Mesenchymal stem cell (in vitro differentiated cells and primary cell): ENCODE measurements around the gene IL6R.

Experiments
- DNase-seq: peaks from one replicate; pipeline ENCODE4 v3.0.0-alpha.2; 2013
- H2AFZ ChIP-seq: one replicate; pipeline ENCODE4 v1.6.1; 2013; ENCODE audit warnings: low read depth, mild to moderate bottlenecking, control low read depth, inconsistent platforms, low read length, moderate library complexity
- H2AK5ac ChIP-seq: 2 replicates; pipeline ENCODE4 v1.6.1; 2013; ENCODE audit warnings: low read length, moderate library complexity, mild to moderate bottlenecking, inconsistent platforms; ENCODE audit not compliant: severe bottlenecking
- H2BK120ac ChIP-seq: one replicate; pipeline ENCODE4 v1.6.1; 2013; ENCODE audit warnings: low read depth, mild to moderate bottlenecking, inconsistent platforms, low read length, moderate library complexity
- H2BK12ac ChIP-seq, 2 experiments: one replicate each; pipeline ENCODE4 v1.6.1; 2013; ENCODE audit warnings: inconsistent platforms in 2 of 2, low read length in 2 of 2, mild to moderate bottlenecking in 2 of 2, moderate library complexity in 2 of 2, control low read depth in 1 of 2
- H2BK15ac ChIP-seq: one replicate; pipeline ENCODE4 v1.6.1; 2013; ENCODE audit warnings: mild to moderate bottlenecking, low read depth, inconsistent platforms; ENCODE audit not compliant: poor library complexity, severe bottlenecking
- H2BK5ac ChIP-seq: 2 replicates; pipeline ENCODE4 v1.6.1; 2013; ENCODE audit warnings: low read depth, mild to moderate bottlenecking, low read length, control low read depth, inconsistent platforms; ENCODE audit not compliant: poor library complexity, severe bottlenecking
- H3K14ac ChIP-seq, 2 experiments: one replicate each; pipeline ENCODE4 v1.6.1; 2013; ENCODE audit warnings: inconsistent platforms in 2 of 2, low read length in 2 of 2, control low read depth in 1 of 2, mild to moderate bottlenecking in 1 of 2, moderate library complexity in 1 of 2
- H3K18ac ChIP-seq, 2 experiments: one replicate each; pipeline ENCODE4 v1.6.1; 2013; ENCODE audit warnings: inconsistent platforms in 2 of 2, low read length in 2 of 2, control low read depth in 1 of 2, low read depth in 1 of 2, mild to moderate bottlenecking in 1 of 2
- H3K23ac ChIP-seq, 2 experiments: one replicate each; pipeline ENCODE4 v1.6.1; 2013; ENCODE audit warnings: inconsistent platforms in 2 of 2, low read length in 2 of 2, mild to moderate bottlenecking in 2 of 2, moderate library complexity in 2 of 2, control low read depth in 1 of 2
- H3K27ac ChIP-seq: 2 replicates; pipeline ENCODE4 v1.5.1; 2013; ENCODE audit warnings: mild to moderate bottlenecking, moderate library complexity, low read length, control low read depth, inconsistent platforms; ENCODE audit not compliant: poor library complexity, severe bottlenecking
- H3K27me3 ChIP-seq, 2 experiments: 2 replicates each; pipeline versions ENCODE4 v1.6.1 to v1.7.0; 2013; ENCODE audit warnings: low read length in 2 of 2, mild to moderate bottlenecking in 2 of 2, moderate library complexity in 2 of 2, control low read depth in 1 of 2, inconsistent platforms in 1 of 2; ENCODE audit not compliant: control insufficient read depth in 1 of 2, insufficient read depth in 1 of 2
- H3K36me3 ChIP-seq, 2 experiments: 2 replicates each; pipeline versions ENCODE4 v1.6.1 to v1.7.0; 2013; ENCODE audit warnings: low read length in 2 of 2, control low read depth in 1 of 2, inconsistent platforms in 1 of 2, low read depth in 1 of 2, mild to moderate bottlenecking in 1 of 2; ENCODE audit not compliant: insufficient read depth in 2 of 2, control insufficient read depth in 1 of 2
- H3K4ac ChIP-seq, 2 experiments: one replicate each; pipeline ENCODE4 v1.6.1; 2013; ENCODE audit warnings: inconsistent platforms in 2 of 2, low read length in 2 of 2, mild to moderate bottlenecking in 2 of 2, moderate library complexity in 2 of 2, control low read depth in 1 of 2, low read depth in 1 of 2
- H3K4me1 ChIP-seq: 2 replicates; pipeline ENCODE4 v1.6.1; 2013; ENCODE audit warnings: low read depth, low read length, control low read depth; ENCODE audit not compliant: control insufficient read depth, insufficient read depth
- H3K4me2 ChIP-seq: 2 replicates; pipeline ENCODE4 v1.6.1; 2013; ENCODE audit warnings: low read length, mild to moderate bottlenecking, inconsistent platforms; ENCODE audit not compliant: poor library complexity, severe bottlenecking
- H3K4me3 ChIP-seq, 2 experiments: 2 replicates each; pipeline versions ENCODE4 v1.5.1 to v1.7.0; 2013; ENCODE audit warnings: low read length in 2 of 2, mild to moderate bottlenecking in 2 of 2, control low read depth in 1 of 2, low read depth in 1 of 2; ENCODE audit not compliant: insufficient read depth in 1 of 2
- H3K79me1 ChIP-seq: replicated peaks from 2 replicates; pipeline ENCODE4 v1.6.1; 2013; ENCODE audit warnings: mild to moderate bottlenecking, control low read depth, low read length, inconsistent platforms; ENCODE audit not compliant: poor library complexity, severe bottlenecking
- H3K9ac ChIP-seq: 2 replicates; pipeline ENCODE4 v1.7.0; 2013; ENCODE audit warnings: mild to moderate bottlenecking, low read length, moderate library complexity
- H3K9me3 ChIP-seq: 2 replicates; pipeline ENCODE4 v1.7.0; 2013; ENCODE audit warnings: mild to moderate bottlenecking, low read length; ENCODE audit not compliant: control insufficient read depth
- H4K8ac ChIP-seq: one replicate; pipeline ENCODE4 v1.6.1; 2013; ENCODE audit warnings: inconsistent platforms, mild to moderate bottlenecking, low read length, moderate library complexity
- H4K91ac ChIP-seq: one replicate; pipeline ENCODE4 v1.6.1; 2013; ENCODE audit warnings: mild to moderate bottlenecking, low read length, inconsistent platforms
- WGBS: methylation state at CpG from one replicate; pipeline ENCODE4 v1.1.7; 2013; ENCODE audit warnings: mixed read lengths; 5-methylcytosine and 5-hydroxymethylcytosine counted together

IL6R gene

DNA sequence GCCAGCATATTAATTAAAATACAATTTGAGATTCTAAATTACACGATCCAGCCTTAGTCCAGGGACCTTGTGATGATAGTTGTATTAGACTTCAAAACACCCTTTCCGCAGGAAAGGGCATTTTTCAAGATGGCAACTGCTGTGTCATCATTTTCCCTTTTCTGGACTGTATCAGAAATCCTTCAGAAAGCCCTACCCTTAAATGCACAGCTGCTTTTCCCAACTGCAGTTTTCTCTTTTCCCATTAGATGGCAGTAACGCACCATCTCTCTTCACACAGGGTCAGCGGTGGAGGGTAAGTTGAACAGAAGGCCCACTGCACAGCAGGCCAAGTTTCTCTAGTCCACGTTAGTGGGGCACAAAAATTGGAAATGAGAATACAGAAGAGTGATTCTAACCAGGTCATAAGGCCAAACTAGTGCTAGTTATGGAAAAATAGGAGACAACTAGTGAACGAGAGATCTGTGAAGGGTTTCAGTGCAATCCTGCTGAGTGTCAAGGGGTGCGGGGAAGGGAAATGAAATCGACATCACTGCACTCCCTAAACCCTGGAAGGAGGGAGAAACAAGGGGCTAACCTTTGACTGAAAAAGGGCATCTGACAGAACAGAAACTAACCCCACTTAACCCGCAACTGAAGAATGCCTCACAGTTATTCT, 74.8 kb downstream of the IL6R start:
- Histone ChIP-seq H3K4ac (no peak overlapping the region), H3K23ac (no peak overlapping the region), H2BK15ac (no peak overlapping the region), H3K9me3 (no peaks in the 10 kb centered on the region), H3K9ac (peak overlapping the region; percentile 73), H3K27me3 (no peaks in the 10 kb centered on the region), H3K4me2 (no peak overlapping the region), H2BK120ac (no peak overlapping the region), H3K79me1 (no peaks in the 10 kb centered on the region), H2BK5ac (no peak overlapping the region), H3K36me3 (no peaks in the 10 kb centered on the region), H4K91ac (no peak overlapping the region), H3K14ac (no peak overlapping the region), H4K8ac (no peak overlapping the region), H3K18ac (no peak overlapping the region), H2AK5ac (no peak overlapping the region), H3K27ac (no peak overlapping the region), H3K4me3 (no peak overlapping the region), H2AFZ (no peak overlapping the region), H3K4me1 (peaks cover 5% of the 10 kb centered on the region), H2BK12ac (peak overlapping the region in 1 of 2 experiments; percentile 6)
- WGBS, result 40% methylated on average over 9 of the region's 9 CpGs
- DNase-seq, result peak; percentile 90

DNA sequence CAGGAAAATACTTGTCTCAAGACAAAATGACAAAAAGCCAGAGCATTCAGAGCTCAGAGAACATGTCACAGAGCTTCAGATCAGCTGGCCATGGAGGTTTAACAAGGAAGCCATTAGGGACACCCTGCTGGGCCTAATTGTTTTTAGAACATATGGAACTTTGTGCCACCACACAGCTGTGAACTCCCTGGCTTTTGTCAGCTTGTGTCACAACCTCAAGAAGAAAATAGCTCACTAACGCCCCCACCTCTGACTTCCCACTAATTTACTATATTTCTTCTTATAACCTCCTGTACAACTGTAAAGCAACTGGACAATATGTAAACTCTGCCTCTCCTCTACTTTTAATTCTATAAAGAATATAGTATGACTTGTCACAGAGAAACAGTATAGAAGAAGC, 75.9 kb downstream of the IL6R start:
- Histone ChIP-seq H3K36me3 (no peaks in the 10 kb centered on the region), H3K4me2 (no peak overlapping the region), H3K27ac (no peak overlapping the region), H2AK5ac (no peak overlapping the region), H3K27me3 (no peaks in the 10 kb centered on the region), H2BK120ac (no peak overlapping the region), H3K4ac (no peak overlapping the region), H2BK5ac (no peak overlapping the region), H3K9ac (no peak overlapping the region), H2AFZ (no peak overlapping the region), H3K79me1 (no peaks in the 10 kb centered on the region), H4K91ac (no peak overlapping the region), H3K9me3 (no peaks in the 10 kb centered on the region), H2BK12ac (no peak overlapping the region), H4K8ac (no peak overlapping the region), H3K18ac (no peak overlapping the region), H3K4me1 (peaks cover 2% of the 10 kb centered on the region), H3K14ac (no peak overlapping the region), H3K4me3 (no peak overlapping the region), H3K23ac (no peak overlapping the region), H2BK15ac (no peak overlapping the region)
- 0% methylated on average over 1 of the region's 1 CpG for WGBS
- no peak for DNase-seq

DNA sequence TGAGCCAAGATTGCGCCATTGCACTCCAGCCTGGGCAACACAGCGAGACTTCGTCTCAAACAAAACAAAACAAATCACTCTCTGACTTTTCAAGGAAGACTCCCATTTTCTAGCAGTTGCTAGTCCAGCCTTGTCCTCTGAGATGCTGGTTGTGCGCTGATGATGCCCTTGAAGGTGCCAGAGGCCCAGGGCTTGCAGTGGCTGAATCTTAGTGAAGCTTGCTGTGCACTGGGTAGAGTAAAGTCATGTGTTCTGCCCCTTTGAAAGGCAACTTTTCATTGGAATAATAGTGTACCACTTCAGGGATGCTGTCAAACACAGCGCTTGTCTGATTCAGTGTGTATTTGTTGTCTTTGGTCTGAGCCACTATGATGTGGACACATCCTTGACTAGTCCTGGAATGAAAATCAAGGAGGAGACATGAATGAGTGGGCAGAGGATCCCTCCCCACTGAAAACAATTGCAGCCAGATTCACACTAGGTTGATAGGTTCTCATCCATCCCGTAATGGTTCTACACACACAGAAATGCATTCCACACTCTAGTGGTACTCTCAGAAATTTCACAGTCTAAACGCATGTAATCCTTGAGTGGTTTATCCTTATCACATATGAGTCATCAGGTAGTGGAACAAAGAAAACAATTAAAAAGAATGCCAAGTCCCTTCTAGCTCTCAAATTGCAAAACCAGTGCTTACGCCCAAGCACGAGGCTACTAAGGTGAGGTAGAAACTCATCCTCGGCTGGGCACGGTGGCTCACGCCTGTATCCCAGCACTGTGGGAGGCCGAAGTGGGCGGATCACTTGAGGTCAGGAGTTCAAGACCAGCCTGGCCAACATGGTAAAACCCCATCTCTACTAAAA, 79.0 kb downstream of the IL6R start:
- no peak overlapping the region for H2BK5ac ChIP-seq
- H3K18ac ChIP-seq, result no peak overlapping the region
- WGBS, result 77% methylated on average over 14 of the region's 14 CpGs
- no peak overlapping the region for H3K4ac ChIP-seq
- H2AK5ac ChIP-seq, result no peak overlapping the region
- no peak overlapping the region for H3K4me2 ChIP-seq
- H3K4me1 ChIP-seq, result no peaks in the 10 kb centered on the region
- H3K36me3 ChIP-seq, result no peaks in the 10 kb centered on the region
- no peaks in the 10 kb centered on the region for H3K79me1 ChIP-seq
- no peaks in the 10 kb centered on the region for H3K9me3 ChIP-seq
- H3K14ac ChIP-seq, result no peak overlapping the region
- H4K8ac ChIP-seq, result no peak overlapping the region
- H2AFZ ChIP-seq, result no peak overlapping the region
- H2BK15ac ChIP-seq, result no peak overlapping the region
- peak; percentile 45 for DNase-seq
- no peak overlapping the region for H2BK12ac ChIP-seq
- H3K27ac ChIP-seq, result no peak overlapping the region
- H2BK120ac ChIP-seq, result no peak overlapping the region
- H3K9ac ChIP-seq, result no peak overlapping the region
- no peak overlapping the region for H4K91ac ChIP-seq
- peaks cover 4 to 7% of the 10 kb centered on the region in 2 experiments for H3K27me3 ChIP-seq
- H3K4me3 ChIP-seq, result no peak overlapping the region
- H3K23ac ChIP-seq, result no peak overlapping the region

DNA sequence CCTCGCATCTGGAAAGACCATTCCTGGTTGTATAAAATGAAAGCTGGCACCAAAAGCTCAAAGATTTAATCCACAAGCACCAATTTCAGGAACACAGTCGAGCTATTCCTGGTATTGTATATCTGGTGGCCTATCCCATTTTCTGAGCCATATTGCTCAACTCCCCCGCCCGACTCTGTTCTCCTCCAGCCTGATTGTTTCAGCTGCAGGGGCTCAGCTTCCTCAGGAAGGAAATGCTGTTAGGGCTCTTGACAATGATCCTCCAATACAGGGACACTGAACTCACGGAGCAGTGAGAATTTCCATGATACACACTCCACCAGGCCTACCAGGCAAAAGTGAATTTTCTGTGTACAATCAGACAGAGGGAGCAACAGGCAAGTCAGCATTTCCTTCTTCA, 80.0 kb downstream of the IL6R start:
- 79% methylated on average over 5 of the region's 5 CpGs for WGBS
- no peak overlapping the region for H2BK120ac ChIP-seq
- DNase-seq, result no peak
- H3K4ac ChIP-seq, result no peak overlapping the region
- H2BK12ac ChIP-seq, result no peak overlapping the region
- no peak overlapping the region for H3K23ac ChIP-seq
- H3K4me2 ChIP-seq, result no peak overlapping the region
- no peak overlapping the region for H3K14ac ChIP-seq
- no peak overlapping the region for H2BK15ac ChIP-seq
- no peak overlapping the region for H2AK5ac ChIP-seq
- H2BK5ac ChIP-seq, result no peak overlapping the region
- no peak overlapping the region for H3K4me3 ChIP-seq
- H3K9me3 ChIP-seq, result no peaks in the 10 kb centered on the region
- H2AFZ ChIP-seq, result no peak overlapping the region
- H3K27ac ChIP-seq, result no peak overlapping the region
- no peak overlapping the region for H4K8ac ChIP-seq
- H3K9ac ChIP-seq, result no peak overlapping the region
- H3K4me1 ChIP-seq, result no peaks in the 10 kb centered on the region
- peaks cover 9 to 17% of the 10 kb centered on the region in 2 experiments for H3K27me3 ChIP-seq
- H3K36me3 ChIP-seq, result no peaks in the 10 kb centered on the region
- no peak overlapping the region for H4K91ac ChIP-seq
- H3K79me1 ChIP-seq, result no peaks in the 10 kb centered on the region
- no peak overlapping the region for H3K18ac ChIP-seq
